Subcutaneous adipose tissue (tissue), 4 donors: ENCODE results near the gene EFTUD2. TPM values are rescaled to one million over a fixed set of nuclear protein-coding genes. Genes with fewer than 3 reads are reported as not detected.

ENCODE experiments used
- total RNA-seq, 4 donors: library from RNA; depleted of rRNA; stranded (reverse); fragments of >200 nt; gene quantifications; one replicate each; pipeline ENCODE4 v1.1.0, GENCODE V29; 2016
- TF ChIP-seq, protein P1 (sequence below): fragments of 450-650 bp; IDR thresholded peaks from one replicate; pipeline ENCODE4 v1.5.1; 2016; ENCODE audit warnings: low read depth, mild to moderate bottlenecking, control low read depth, antibody characterized with exemption, moderate library complexity

The EFTUD2 gene
- 10 to 100 TPM; 52.0 to 74.0 (median 66.8) TPM for total RNA-seq

DNA sequence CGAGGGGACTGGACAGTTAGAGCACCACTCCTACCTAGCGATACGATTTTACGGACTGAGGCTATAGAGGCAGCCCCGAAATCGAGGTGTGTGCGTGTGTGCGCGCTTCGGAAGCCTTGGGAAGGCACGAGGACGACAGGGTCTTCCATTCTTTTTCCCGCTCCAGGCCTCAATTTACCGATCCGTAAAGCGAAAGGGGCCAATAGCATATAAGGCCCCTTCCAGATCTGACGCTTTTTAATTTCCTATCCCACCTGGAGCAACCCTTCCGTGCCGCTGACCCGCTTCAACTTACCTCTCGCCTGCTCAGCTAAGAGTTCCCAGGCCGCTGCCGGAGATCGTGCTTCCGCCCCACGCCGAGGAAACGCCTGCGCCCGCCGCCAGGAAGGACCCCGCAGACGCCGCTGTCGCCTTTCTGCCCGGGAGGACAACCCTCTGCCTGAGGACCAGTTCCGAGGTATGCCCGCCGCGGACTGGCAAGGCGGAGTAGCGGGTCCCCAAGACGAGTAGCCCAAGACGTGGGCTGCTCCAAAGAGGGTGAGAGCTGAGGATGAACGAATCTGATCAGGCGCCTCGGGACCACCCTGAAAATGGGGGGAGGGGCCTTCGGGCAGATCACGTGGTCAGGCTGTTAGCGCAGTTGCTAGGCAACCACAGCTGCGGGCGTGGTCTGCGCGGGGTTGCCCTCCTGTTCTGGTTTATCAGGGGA is at the start of gene EFTUD2:
EFTUD2 (minus strand) TSS at position 372 of the 709 bp plus-strand sequence. CDS start 4,924 bp downstream, outside the sequence.
- TF ChIP-seq, protein P1, sequence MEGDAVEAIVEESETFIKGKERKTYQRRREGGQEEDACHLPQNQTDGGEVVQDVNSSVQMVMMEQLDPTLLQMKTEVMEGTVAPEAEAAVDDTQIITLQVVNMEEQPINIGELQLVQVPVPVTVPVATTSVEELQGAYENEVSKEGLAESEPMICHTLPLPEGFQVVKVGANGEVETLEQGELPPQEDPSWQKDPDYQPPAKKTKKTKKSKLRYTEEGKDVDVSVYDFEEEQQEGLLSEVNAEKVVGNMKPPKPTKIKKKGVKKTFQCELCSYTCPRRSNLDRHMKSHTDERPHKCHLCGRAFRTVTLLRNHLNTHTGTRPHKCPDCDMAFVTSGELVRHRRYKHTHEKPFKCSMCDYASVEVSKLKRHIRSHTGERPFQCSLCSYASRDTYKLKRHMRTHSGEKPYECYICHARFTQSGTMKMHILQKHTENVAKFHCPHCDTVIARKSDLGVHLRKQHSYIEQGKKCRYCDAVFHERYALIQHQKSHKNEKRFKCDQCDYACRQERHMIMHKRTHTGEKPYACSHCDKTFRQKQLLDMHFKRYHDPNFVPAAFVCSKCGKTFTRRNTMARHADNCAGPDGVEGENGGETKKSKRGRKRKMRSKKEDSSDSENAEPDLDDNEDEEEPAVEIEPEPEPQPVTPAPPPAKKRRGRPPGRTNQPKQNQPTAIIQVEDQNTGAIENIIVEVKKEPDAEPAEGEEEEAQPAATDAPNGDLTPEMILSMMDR = no peak

DNA sequence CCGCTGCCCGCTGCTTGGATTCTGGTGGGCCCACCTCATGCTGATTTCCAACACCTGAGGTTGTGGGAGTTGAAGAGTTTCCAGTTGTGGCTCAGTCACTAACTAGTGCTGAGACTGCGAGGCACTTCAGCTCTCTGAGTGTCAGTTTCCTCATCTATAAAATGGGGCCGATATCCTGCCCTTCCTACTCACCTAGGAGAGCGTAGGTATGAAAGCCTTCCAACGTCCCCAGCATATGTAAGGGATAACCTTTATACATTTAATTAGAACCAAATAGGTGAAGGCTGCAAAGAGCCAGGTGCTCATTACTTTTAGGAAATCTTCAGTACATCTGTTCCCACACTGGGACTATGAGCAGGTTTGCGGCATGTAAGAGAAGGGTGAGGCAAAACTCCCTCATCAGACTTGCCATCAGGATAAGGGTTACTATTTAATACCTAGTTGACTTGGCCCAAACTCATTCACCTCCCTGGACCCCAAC is 49.1 kb upstream of the EFTUD2 start:
- TF ChIP-seq, protein P1 = no peak

DNA sequence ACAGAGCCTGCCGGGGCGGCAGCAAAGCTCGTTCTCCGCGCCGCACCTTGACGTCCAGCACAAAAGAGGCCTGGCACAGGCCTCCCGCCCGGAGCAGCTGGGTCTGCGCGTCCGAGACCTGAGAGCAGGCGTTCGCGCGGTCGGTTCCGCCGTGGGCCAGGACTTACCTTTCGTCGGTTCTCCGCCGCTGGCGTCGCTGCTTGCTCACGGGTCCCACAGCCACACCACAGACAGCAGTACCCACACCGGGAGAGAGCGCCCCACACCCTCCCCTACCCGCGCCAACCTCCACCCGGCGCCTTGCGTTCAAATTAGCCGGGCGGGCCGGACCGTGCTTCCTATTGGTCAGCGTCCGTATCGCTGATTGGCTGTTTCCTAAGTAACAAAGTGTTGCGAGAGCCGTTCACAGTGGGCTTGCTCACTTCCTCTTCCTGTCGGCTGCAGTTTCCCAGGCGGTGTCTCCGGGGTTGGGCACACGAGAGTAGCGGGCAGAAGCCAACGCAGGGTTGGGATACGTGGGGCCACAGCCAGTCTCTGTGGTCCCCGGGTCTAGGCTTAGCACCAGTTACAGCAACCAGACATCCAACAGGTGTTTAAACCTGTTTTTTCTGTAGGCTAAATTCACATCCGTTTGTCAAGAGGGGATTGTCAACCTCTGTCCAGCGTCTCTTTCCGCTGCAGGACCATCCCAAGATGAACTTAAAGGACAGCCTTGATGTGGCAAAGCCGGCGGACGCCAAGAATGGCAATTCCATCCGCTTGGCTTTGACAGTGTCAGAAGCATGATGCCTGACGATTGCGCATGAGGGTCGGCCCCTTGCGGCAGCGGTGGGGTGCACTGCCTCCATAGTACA is 48.4 kb upstream of the EFTUD2 start, which contains the start of gene KIF18B:
KIF18B (minus strand) TSS at position 313 of the 854 bp plus-strand sequence. CDS start 11,429 bp downstream, outside the sequence.
- TF ChIP-seq, protein P1 = no peak

GRCh38 chr17:44942456-44942855 is 43.2 kb upstream of the EFTUD2 start:
- TF ChIP-seq, protein P1 = no peak

- TF ChIP-seq, protein P1 = no peak
Measured at GRCh38 chr17:44941712-44942331, 42.6 kb upstream of the EFTUD2 start.

DNA sequence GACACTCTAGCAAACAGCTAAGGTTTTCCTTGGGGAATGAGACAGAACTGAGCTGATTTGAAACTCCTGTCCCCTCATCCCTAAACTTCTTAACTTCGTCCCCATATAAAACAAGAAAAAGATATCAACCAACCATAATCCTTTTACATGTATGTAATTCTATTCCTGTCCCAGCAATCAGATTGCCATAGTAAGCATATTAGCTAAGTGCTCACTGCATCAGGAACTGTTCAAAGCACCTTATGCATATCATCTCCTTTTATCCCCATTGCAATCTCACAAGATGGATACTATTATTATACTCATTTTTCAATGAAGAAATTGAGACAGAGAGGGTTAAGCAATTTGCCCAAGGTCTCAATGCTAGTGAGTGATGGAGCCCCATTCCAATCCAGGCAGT is 41.5 kb upstream of the EFTUD2 start:
- TF ChIP-seq, protein P1 = no peak

- TF ChIP-seq, protein P1 = no peak
Measured at GRCh38 chr17:44940317-44940716, 41.1 kb upstream of the EFTUD2 start.
